DND-41 (cell line): ENCODE results near the gene SMIM35.

Source experiments
- EZH2 ChIP-seq: IDR thresholded peaks from 3 replicates; pipeline ENCODE4 v1.6.1; 2012; ENCODE audit warnings: borderline replicate concordance, low read depth, mild to moderate bottlenecking, moderate library complexity, low read length, inconsistent platforms; ENCODE audit not compliant: severe bottlenecking
- TF ChIP-seq, protein P1 (sequence below): IDR thresholded peaks from 2 replicates; pipeline ENCODE4 v1.5.1; 2012; ENCODE audit warnings: borderline replicate concordance, low read length, moderate library complexity, mild to moderate bottlenecking; ENCODE audit not compliant: poor library complexity, severe bottlenecking; ENCODE audit errors: extremely low read depth

- TF ChIP-seq, protein P1, sequence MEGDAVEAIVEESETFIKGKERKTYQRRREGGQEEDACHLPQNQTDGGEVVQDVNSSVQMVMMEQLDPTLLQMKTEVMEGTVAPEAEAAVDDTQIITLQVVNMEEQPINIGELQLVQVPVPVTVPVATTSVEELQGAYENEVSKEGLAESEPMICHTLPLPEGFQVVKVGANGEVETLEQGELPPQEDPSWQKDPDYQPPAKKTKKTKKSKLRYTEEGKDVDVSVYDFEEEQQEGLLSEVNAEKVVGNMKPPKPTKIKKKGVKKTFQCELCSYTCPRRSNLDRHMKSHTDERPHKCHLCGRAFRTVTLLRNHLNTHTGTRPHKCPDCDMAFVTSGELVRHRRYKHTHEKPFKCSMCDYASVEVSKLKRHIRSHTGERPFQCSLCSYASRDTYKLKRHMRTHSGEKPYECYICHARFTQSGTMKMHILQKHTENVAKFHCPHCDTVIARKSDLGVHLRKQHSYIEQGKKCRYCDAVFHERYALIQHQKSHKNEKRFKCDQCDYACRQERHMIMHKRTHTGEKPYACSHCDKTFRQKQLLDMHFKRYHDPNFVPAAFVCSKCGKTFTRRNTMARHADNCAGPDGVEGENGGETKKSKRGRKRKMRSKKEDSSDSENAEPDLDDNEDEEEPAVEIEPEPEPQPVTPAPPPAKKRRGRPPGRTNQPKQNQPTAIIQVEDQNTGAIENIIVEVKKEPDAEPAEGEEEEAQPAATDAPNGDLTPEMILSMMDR: no peak
- no peak for TF ChIP-seq EZH2
Observed at GRCh38 chr11:118060081-118060661, 26.6 kb downstream of the SMIM35 start.
